Natural killer cell (primary cell): ENCODE results near the gene KRT74. TPM values are rescaled to one million over a fixed set of nuclear protein-coding genes. Genes with fewer than 3 reads are reported as not detected.

Experiments
- ATAC-seq, 3 donors: fragments of 150-1000 bp in 2 of 3; fragments of 200-7000 bp in 1 of 3; cut with Tn5 transposase; 1 replicate in 1 of 3; 2 replicates in 2 of 3; pipeline ENCODE4 v1.10.0; 2021; ENCODE audit warnings: mild to moderate bottlenecking in 2 of 3, moderate library complexity in 2 of 3
- DNase-seq, 2 donors: peaks; one replicate each; pipeline versions ENCODE4 v3.0.0 to v3.0.0-alpha.2; 2013 to 2021; ENCODE audit warnings: mixed read lengths in 1 of 2
- H3K27ac ChIP-seq: one replicate; pipeline ENCODE4 v1.5.1; 2013; ENCODE audit warnings: mild to moderate bottlenecking, low read length
- H3K27me3 ChIP-seq: one replicate; pipeline ENCODE4 v1.6.1; 2013; ENCODE audit warnings: low read length; ENCODE audit not compliant: control insufficient read depth, insufficient read depth
- H3K36me3 ChIP-seq: one replicate; pipeline ENCODE4 v1.6.1; 2013; ENCODE audit warnings: low read length; ENCODE audit not compliant: control insufficient read depth, insufficient read depth
- H3K4me1 ChIP-seq: one replicate; pipeline ENCODE4 v1.6.1; 2013; ENCODE audit warnings: low read length; ENCODE audit not compliant: control insufficient read depth, insufficient read depth
- H3K4me3 ChIP-seq: one replicate; pipeline ENCODE4 v1.5.1; 2013; ENCODE audit warnings: low read length
- H3K9me3 ChIP-seq: one replicate; pipeline ENCODE4 v1.6.1; 2013; ENCODE audit warnings: low read length; ENCODE audit not compliant: control insufficient read depth, insufficient read depth
- H3K27ac Mint-ChIP-seq, 2 donors: one replicate each; pipeline ENCODE4 v1.8.0; 2022; ENCODE audit warnings: mild to moderate bottlenecking in 2 of 2, mixed read lengths in 2 of 2, moderate library complexity in 1 of 2
- H3K27me3 Mint-ChIP-seq, 2 donors: one replicate each; pipeline ENCODE4 v1.8.0; 2022; ENCODE audit warnings: low read depth in 2 of 2, mixed read lengths in 2 of 2
- H3K36me3 Mint-ChIP-seq: one replicate; pipeline ENCODE4 v1.8.0; 2022; ENCODE audit warnings: mixed read lengths
- H3K4me1 Mint-ChIP-seq, 2 donors: one replicate each; pipeline ENCODE4 v1.8.0; 2022; ENCODE audit warnings: mixed read lengths in 2 of 2
- H3K4me3 Mint-ChIP-seq: one replicate; pipeline ENCODE4 v1.8.0; 2022; ENCODE audit warnings: mild to moderate bottlenecking, moderate library complexity, mixed read lengths
- H3K9me3 Mint-ChIP-seq, 2 donors: one replicate each; pipeline ENCODE4 v1.8.0; 2022; ENCODE audit warnings: mixed read lengths in 2 of 2
- CTCF ChIP-seq: fragments of 200-600 bp; IDR thresholded peaks from one replicate; pipeline ENCODE4 v1.8.0; 2022; ENCODE audit warnings: antibody characterized with exemption
- WGBS: methylation state at CpG from one replicate; pipeline ENCODE4 v1.1.7; 2013; ENCODE audit warnings: missing lambda C conversion rate; ENCODE audit not compliant: insufficient coverage; 5-methylcytosine and 5-hydroxymethylcytosine counted together
- intact Hi-C: fragments of 100-400 bp; cut with micrococcal nuclease; formaldehyde crosslinking; loops from one replicate; pipeline ENCODE4 v1.14.2; 2022
- total RNA-seq, 4 donors: library from RNA; stranded (reverse); fragments of 120-200 nt in 1 of 4; gene quantifications; one replicate each; pipeline versions ENCODE4 v1.2.3 to v1.2.4, GENCODE V29; 2013 to 2022

KRT74 gene
- total RNA-seq, 3 donors from 2014 or later (not counting 1 experiment from before 2014, with no cell fraction given), result 0.38 to 1.2 (median 0.38) TPM

GRCh38 chr12:52617403-52617785 is 43.8 kb upstream of the KRT74 start:
- H3K27me3 Mint-ChIP-seq, result peaks cover 0 to 12% of the 10 kb centered on the region in 2 donors
- no peaks in the 10 kb centered on the region for H3K9me3 Mint-ChIP-seq
- H3K36me3 ChIP-seq, result no peaks in the 10 kb centered on the region
- H3K27me3 ChIP-seq, result no peaks in the 10 kb centered on the region
- intact Hi-C loops, result no loop called here
- DNase-seq, result peak in 1 of 2 donors; percentile 5
- 93% methylated on average over 7 of the region's 7 CpGs for WGBS
- H3K27ac ChIP-seq, result no peak overlapping the region
- H3K4me1 ChIP-seq, result peaks cover 10% of the 10 kb centered on the region
- H3K9me3 ChIP-seq, result no peaks in the 10 kb centered on the region
- no peak overlapping the region for H3K4me3 ChIP-seq
- H3K36me3 Mint-ChIP-seq, result no peaks in the 10 kb centered on the region
- TF ChIP-seq CTCF, result no peak
- ATAC-seq, result no peak
- no peak overlapping the region for H3K4me3 Mint-ChIP-seq
- peak overlapping the region in 1 of 2 donors; percentile 33 for H3K27ac Mint-ChIP-seq
- peaks cover 45 to 56% of the 10 kb centered on the region in 2 donors for H3K4me1 Mint-ChIP-seq

- intact Hi-C loops, result no loop called here
- peak overlapping the region; percentile 33 to 45 for H3K27ac Mint-ChIP-seq
These were observed 43.2 kb upstream of the KRT74 start for GRCh38 chr12:52616680-52617402.

GRCh38 chr12:52615912-52616311 is 42.3 kb upstream of the KRT74 start:
- ATAC-seq (no peak), DNase-seq (no peak)
- H3K27me3 ChIP-seq, result no peaks in the 10 kb centered on the region
- intact Hi-C loops, result no loop called here
- 91% methylated on average over 9 of the region's 9 CpGs for WGBS
- H3K27ac ChIP-seq, result no peak overlapping the region
- TF ChIP-seq CTCF, result no peak
- no peak overlapping the region for H3K4me3 ChIP-seq
- H3K4me1 Mint-ChIP-seq, result peaks cover 49 to 52% of the 10 kb centered on the region in 2 donors
- H3K27me3 Mint-ChIP-seq, result peaks cover 0 to 12% of the 10 kb centered on the region in 2 donors
- peaks cover 12% of the 10 kb centered on the region for H3K4me1 ChIP-seq
- no peaks in the 10 kb centered on the region for H3K36me3 Mint-ChIP-seq
- H3K9me3 Mint-ChIP-seq, result no peaks in the 10 kb centered on the region
- H3K27ac Mint-ChIP-seq, result peak overlapping the region; percentile 42 to 45
- H3K9me3 ChIP-seq, result no peaks in the 10 kb centered on the region
- no peak overlapping the region for H3K4me3 Mint-ChIP-seq
- no peaks in the 10 kb centered on the region for H3K36me3 ChIP-seq

More at GRCh38 chr12:52616680-52617402, 43.2 kb upstream of the KRT74 start:
- Histone ChIP-seq H3K4me1 (peaks cover 10% of the 10 kb centered on the region), H3K36me3 (no peaks in the 10 kb centered on the region), H3K27me3 (no peaks in the 10 kb centered on the region), H3K4me3 (no peak overlapping the region), H3K27ac (no peak overlapping the region), H3K9me3 (no peaks in the 10 kb centered on the region)
- Mint-ChIP-seq H3K36me3 (no peaks in the 10 kb centered on the region), H3K4me3 (no peak overlapping the region), H3K27me3 (peaks cover 0 to 12% of the 10 kb centered on the region in 2 donors), H3K9me3 (no peaks in the 10 kb centered on the region), H3K4me1 (peaks cover 47 to 55% of the 10 kb centered on the region in 2 donors)
- DNase-seq (no peak), ATAC-seq (no peak)
- TF ChIP-seq CTCF, result no peak
- 87% methylated on average over 10 of the region's 10 CpGs for WGBS
